WERI-Rb-1 (cell line): ENCODE measurements around the gene VMAC.

Experiments used
- DNase-seq: peaks from one replicate; pipeline ENCODE4 v3.0.0-alpha.2; 2020
- H3K27ac ChIP-seq: fragments of 250-450 bp; sonication (Bioruptor Pico); 2 replicates; pipeline ENCODE4 v1.5.1; 2020; ENCODE audit warnings: mild to moderate bottlenecking, moderate library complexity
- H3K27me3 ChIP-seq: fragments of 250-450 bp; sonication (Bioruptor Pico); 2 replicates; pipeline ENCODE4 v1.5.1; 2021; ENCODE audit warnings: mild to moderate bottlenecking, low read depth, moderate library complexity; ENCODE audit not compliant: insufficient read depth, severe bottlenecking
- H3K36me3 ChIP-seq: fragments of 250-450 bp; sonication (Bioruptor Pico); 2 replicates; pipeline ENCODE4 v1.5.1; 2020; ENCODE audit warnings: mild to moderate bottlenecking, moderate library complexity
- H3K4me3 ChIP-seq: 2 replicates; pipeline ENCODE4 v1.5.1; 2011; ENCODE audit warnings: low read depth, mild to moderate bottlenecking, control low read depth, low read length
- H3K9me3 ChIP-seq: fragments of 250-450 bp; sonication (Bioruptor Pico); 2 replicates; pipeline ENCODE4 v1.5.1; 2021; ENCODE audit warnings: mild to moderate bottlenecking, moderate library complexity; ENCODE audit not compliant: severe bottlenecking
- TF ChIP-seq, protein P1 (sequence below): IDR thresholded peaks from 2 replicates; pipeline ENCODE4 v1.5.1; 2011; ENCODE audit warnings: low read depth, mild to moderate bottlenecking, control low read depth, inconsistent platforms, low read length

VMAC gene

GRCh38 chr19:5903624-5904351 lies 884 bp upstream of the VMAC start, which contains the start of gene NDUFA11:
TSS of gene NDUFA11 (minus strand) at chr19:5903790. CDS start at chr19:5903708, 82 bp downstream.
- peak within 1 kb of the TSS; percentile 92 for H3K27ac ChIP-seq

DNA sequence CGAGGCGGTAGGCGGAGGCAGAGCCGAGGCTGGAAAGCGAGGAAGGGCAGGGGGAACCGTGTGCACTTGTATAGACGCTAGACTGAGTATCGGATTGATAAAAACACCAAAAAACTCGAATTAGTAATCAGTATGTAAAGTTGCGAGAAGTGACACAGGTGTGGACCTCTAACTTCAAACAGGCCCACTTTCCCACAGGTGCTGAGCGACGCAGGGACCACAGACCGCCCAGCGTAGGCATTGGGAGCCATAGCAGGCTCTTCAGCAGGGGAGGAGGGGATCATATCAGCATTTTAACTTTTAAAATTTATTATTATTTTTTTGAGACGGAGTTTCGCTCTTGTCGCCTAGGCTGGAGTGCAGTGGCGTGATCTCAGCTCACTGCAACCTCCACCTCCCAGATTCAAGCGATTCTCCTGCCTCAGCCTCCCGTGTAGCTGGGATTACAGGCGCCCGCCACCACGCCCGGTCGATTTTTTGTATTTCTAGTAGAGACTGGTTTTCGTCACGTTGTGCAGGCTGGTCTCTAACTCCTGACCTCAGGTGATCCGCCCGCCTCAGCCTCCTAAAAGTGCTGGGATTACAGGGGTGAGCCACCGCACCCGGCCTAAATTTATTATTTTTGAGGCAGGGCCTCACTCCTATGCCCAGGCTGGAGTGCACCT lies 574 bp downstream of the VMAC start:
- Histone ChIP-seq H3K9me3 (no peaks in the 10 kb centered on the region), H3K36me3 (peaks cover 19% of the 10 kb centered on the region), H3K27ac (peak overlapping the region; percentile 70), H3K27me3 (no peaks in the 10 kb centered on the region), H3K4me3 (peak overlapping the region; percentile 60)
- DNase-seq, result no peak
- TF ChIP-seq, protein P1, sequence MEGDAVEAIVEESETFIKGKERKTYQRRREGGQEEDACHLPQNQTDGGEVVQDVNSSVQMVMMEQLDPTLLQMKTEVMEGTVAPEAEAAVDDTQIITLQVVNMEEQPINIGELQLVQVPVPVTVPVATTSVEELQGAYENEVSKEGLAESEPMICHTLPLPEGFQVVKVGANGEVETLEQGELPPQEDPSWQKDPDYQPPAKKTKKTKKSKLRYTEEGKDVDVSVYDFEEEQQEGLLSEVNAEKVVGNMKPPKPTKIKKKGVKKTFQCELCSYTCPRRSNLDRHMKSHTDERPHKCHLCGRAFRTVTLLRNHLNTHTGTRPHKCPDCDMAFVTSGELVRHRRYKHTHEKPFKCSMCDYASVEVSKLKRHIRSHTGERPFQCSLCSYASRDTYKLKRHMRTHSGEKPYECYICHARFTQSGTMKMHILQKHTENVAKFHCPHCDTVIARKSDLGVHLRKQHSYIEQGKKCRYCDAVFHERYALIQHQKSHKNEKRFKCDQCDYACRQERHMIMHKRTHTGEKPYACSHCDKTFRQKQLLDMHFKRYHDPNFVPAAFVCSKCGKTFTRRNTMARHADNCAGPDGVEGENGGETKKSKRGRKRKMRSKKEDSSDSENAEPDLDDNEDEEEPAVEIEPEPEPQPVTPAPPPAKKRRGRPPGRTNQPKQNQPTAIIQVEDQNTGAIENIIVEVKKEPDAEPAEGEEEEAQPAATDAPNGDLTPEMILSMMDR, result no peak

More at GRCh38 chr19:5903624-5904351, 884 bp upstream of the VMAC start, which contains the start of gene NDUFA11:
- Histone ChIP-seq H3K4me3 (peak within 1 kb of the TSS; percentile 100), H3K9me3 (no peaks in the 10 kb centered on the region), H3K27me3 (no peaks in the 10 kb centered on the region), H3K36me3 (peaks cover 26% of the 10 kb centered on the region)
- TF ChIP-seq, protein P1, result no peak
- DNase-seq, result peak; percentile 97

- no peaks in the 10 kb centered on the region for H3K9me3 ChIP-seq
- no peak overlapping the region for H3K4me3 ChIP-seq
- H3K27me3 ChIP-seq, result no peaks in the 10 kb centered on the region
- peaks cover 8% of the 10 kb centered on the region for H3K36me3 ChIP-seq
- peak overlapping the region; percentile 75 for H3K27ac ChIP-seq
- TF ChIP-seq, protein P1, result no peak
- DNase-seq, result peak; percentile 37
Measured at GRCh38 chr19:5907241-5907640, 2.6 kb downstream of the VMAC start.

DNA sequence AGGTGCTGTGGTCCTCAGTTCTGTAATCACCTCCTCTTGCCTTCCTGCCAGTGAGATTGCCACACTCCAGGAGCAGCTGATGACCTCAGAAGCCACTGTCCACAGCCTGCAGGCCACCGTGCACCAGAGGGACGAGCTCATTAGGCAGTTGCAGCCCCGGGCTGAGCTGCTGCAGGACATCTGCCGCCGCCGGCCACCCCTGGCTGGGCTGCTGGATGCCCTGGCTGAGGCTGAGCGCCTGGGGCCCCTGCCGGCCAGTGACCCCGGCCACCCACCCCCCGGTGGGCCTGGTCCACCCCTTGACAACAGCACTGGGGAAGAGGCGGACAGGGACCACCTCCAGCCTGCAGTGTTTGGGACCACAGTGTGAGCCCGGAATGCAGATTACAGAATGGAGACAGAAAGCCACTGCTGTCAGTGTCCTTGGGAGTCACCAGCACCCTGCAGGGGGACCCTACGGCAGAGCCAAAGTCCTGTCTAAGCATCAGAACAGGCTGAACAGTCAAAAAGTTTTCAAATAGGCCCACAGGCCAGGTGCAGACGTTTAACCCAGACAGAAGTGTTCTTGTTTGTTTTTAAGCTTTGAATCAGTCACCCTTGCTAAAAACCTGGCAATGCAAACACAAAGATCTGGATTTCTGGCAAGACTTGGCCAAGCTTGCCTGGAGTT lies 4.2 kb downstream of the VMAC start:
- Histone ChIP-seq H3K4me3 (no peak overlapping the region), H3K27ac (peak overlapping the region; percentile 75), H3K27me3 (no peaks in the 10 kb centered on the region), H3K36me3 (peaks cover 9% of the 10 kb centered on the region), H3K9me3 (no peaks in the 10 kb centered on the region)
- DNase-seq, result peak; percentile 76
- TF ChIP-seq, protein P1, result no peak

DNA sequence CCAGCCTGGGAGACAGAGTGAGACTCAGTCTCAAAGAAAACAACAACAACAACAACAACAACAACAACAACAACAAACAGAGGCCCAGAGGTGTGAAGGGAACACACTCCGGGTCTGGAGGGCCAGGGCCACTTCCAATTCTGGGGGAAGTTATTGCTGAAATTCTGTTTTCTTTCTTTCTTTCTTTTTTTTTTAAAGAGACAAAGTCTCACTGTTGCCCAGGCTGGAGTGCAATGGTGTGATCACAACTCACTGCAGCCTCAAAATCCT lies 5.9 kb downstream of the VMAC start:
- peaks cover 16% of the 10 kb centered on the region for H3K36me3 ChIP-seq
- TF ChIP-seq, protein P1, result no peak
- H3K27me3 ChIP-seq, result no peaks in the 10 kb centered on the region
- H3K9me3 ChIP-seq, result no peaks in the 10 kb centered on the region
- no peak overlapping the region for H3K27ac ChIP-seq
- DNase-seq, result no peak
- no peak overlapping the region for H3K4me3 ChIP-seq
